ENCODE measurements around the gene TIGD4.

TIGD4 gene

GRCh38 chr4:152719801-152720556 lies 59.6 kb downstream of the TIGD4 start:
- DNase-seq (ENCODE audit: low read depth): no peak

Data from HS-5 (cell line).